Mesenteric fat pad (tissue), 1 donor: ENCODE results near the gene DENND2A. TPM values are rescaled to one million over a fixed set of nuclear protein-coding genes. Genes with fewer than 3 reads are reported as not detected.
"Not testable (repeated sequence)": the region's sequence is repeated elsewhere in the genome, so short reads cannot be mapped to it uniquely, and the experiment has no call there.

Experiments used
- DNase-seq: peaks from one replicate; pipeline ENCODE4 v3.0.0-alpha.2; 2020; ENCODE audit warnings: low spot score
- total RNA-seq: library from RNA; stranded (reverse); fragmentation: NEBNext Ultra II Directional; extraction: Animal tissue kit (Norgen Biotek cat#: 25700); gene quantifications from one replicate; pipeline ENCODE4 v1.2.1, GENCODE V29; 2021
- donor health status: DM: yes; HTN: yes; CAD: no.

Gene DENND2A
- total RNA-seq, 1 donor from 2014 or later = 24.6 TPM

DNA sequence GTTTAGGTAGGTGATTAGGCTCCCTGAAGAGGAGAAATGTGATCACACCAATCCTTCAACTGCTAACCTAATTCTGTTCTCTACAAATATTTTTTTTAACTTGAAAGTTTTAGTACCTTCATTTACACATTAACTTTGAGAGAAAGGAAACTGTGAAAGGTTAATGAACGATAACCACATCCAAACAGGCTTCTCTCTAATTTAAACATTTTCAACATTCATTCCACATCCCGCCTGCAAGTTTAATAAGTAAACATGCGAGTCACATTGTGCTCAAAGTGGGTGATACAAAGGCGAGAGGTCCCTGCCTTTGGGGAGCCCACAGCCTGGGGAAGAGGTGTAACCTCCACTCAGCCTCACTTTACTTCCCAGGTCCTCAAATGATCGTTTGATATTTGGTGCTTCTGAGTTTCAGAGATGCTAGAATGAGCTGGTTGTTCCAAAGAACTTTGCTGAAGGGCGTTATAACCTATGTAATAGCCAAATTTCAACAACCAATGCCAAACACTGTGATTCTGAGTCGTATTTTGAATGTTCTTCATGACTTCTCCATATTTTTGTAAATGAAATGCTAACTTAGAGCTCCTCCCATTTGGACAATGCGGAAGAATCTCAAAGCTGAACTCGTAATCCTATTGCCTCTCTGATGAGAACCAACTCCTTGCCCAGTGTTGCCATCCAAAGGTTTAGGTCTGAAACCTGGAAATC lies 47.5 kb downstream of the DENND2A start:
- DNase-seq = peak; percentile 26

DNA sequence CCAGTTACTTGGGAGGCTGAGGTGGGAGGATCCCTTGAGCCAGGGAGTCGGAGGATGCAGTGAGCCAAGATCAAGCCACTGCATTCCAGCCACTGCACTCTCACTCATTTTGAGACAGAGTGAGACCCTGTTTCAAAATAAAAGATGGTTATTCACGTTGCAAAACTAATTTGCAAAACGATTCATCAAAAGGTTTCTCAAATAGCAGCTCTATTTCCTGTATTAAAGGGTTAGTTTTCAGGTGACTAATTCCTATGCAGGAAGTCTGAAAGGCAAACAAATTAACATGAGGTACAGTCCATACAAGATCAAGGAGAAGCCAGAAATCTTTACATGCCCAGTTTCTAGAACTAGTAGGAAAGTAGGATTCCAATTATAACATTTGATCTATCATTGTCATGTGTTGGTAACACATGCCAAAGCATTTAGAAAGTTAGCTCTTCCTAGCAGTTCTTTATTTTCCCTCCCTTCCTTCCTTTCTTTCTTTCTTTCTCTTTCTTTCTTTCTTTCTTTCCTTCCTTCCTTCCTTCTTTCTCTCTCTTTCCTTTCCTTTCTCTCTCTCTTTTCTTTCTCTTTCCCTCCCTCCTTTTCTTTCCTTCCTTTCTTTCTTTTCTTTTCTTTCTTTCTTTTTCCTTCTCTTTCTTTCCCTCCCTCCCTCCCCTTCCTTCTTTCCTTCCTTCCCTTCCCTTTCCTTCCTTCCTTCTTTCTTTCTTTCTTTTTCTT lies 49.3 kb downstream of the DENND2A start:
- no peak for DNase-seq

DNA sequence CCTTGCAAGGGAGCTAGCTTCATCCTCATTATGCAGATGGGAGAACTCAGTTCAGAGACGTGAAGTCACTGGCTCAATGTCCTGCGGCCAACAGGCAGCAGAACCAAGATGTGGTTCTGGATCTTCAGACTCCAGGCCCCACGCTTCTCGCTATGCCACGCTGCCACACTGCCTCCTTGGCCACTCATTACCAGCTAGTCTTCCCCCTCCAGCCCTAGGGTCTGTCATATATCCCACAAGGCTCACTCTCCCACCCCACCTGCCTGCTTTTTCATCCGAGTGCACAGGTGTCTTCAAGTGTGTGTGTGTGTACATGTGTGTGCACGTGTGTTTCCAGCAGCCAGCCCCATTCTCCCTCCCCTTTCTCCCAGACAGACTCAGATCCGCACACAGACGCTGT lies 53.4 kb downstream of the DENND2A start:
- peak; percentile 81 for DNase-seq

DNA sequence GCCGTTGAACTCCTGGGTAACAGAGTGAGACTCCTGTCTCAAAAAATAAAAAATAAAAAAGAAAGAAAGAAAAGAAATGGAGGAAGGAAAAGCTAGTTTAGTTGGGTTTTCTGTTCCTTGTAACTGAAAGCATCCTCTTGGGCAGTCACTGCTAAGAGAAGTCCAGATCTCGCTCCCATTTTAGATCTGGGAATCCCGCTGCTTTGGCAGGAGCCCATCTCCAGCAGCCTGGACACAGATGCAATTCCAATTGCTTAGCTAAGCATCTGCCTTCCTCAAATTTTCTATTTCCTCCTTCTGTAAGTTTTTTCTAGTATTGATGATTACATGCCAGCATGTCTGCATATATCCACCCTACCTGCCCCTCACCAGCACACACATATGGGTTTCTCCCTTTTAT lies 54.1 kb downstream of the DENND2A start:
- DNase-seq = peak; percentile 47

DNA sequence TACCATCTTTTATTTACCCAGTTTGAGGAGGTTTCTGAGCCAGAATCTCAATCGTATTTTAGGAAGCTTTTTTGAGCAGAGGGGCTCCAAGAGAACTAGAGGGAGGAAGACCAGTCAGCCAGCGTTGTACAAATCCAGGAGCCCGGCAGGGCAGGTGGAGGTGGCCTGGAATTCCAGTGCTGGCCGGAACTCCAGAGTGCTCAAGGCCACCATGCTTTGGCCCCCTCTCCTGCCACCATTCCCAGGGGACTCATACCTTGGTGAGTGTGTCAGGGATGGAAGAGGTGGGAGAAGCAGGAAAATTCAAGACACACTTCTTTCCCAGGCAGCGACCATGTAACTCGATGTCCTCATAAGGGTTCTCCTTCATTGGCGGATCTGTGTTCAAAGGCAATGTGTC lies 55.3 kb downstream of the DENND2A start:
- peak; percentile 84 for DNase-seq

DNA sequence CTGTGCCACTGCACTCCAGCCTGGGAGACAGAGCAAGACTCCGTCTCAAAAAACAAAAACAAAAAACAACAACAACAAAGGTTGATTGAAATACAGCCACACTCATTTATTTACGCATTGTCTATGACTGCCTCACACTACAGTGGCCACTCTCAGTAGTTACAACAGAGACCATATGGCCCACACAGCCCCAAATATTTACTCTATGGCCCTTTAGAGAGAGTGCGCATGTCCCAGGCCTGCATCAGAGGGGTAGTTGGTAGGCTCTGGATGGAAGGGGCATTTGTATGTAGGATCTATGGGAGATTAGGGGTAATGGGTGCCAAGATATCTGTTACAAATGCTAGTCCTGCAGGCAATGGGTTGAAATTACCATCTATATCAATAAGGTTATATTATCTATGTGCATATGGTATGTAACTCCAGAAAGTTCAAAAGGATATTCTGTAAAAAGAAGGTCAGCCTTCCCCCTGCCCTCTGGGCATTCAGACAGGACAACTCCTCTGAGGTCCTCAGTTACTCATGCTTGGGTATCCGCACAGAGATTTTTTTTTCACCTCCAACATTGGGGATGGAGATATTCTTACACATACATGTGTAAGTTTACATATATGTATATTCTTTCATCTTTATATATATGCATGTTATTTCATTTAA lies 56.3 kb downstream of the DENND2A start:
- DNase-seq = peak; percentile 8

DNA sequence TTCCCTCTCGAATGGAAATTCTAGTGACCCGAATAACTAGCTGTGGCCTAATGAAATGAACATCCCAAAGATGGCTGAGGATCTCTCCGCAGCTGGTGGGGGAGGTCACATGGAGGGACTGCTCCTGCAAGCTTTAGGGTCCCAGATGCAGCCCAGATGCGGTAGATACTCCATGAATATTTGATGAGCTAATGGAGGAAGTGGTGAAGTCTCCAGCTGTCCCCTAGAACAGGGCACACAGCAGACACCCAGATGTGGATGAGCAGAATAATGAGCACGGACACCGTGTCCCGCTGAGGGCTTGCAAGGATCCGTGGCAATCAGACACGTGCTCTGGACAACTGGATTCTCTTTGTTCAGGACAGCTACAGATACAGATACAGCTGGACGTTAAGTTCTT lies 59.2 kb downstream of the DENND2A start:
- DNase-seq = peak; percentile 24

DNA sequence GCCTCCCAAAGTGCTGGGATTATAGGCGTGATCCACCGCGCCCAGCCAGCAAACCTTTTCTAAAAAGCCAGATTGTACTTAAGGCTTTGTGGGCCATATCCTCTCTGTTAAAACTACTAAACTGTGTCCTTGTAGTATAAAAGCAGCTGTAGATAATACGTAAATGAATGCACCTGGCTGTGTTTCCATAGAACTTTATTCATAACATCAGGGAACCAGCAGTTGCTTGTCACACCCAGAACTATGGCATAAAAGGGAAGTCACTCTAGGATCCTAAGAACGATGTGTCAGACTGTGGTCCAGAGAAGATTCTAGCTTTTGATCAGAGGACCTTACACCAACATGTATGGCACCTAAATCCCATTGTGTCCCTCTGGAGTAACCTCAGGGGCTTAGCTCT lies 63.0 kb downstream of the DENND2A start:
- peak; percentile 26 for DNase-seq

DNA sequence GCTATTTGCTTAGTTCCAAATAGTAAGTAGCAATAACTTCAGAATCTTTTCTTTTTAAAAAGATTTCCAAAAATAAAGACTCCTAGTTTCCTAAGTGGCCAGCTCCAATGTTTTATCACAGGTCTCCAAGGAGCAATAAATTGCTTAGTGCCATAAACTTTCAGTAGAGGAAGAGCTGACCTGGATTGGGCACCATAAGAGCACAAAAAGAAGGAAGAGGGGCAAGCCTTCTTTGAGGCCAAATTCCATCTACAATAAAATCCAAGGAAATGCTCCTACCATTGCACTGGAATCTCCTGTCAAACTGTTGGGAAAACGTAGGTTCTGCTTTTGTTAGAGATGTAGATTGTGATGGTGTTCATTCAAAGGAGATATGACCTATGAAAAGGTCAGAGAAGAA lies 64.0 kb downstream of the DENND2A start:
- DNase-seq = no peak

DNA sequence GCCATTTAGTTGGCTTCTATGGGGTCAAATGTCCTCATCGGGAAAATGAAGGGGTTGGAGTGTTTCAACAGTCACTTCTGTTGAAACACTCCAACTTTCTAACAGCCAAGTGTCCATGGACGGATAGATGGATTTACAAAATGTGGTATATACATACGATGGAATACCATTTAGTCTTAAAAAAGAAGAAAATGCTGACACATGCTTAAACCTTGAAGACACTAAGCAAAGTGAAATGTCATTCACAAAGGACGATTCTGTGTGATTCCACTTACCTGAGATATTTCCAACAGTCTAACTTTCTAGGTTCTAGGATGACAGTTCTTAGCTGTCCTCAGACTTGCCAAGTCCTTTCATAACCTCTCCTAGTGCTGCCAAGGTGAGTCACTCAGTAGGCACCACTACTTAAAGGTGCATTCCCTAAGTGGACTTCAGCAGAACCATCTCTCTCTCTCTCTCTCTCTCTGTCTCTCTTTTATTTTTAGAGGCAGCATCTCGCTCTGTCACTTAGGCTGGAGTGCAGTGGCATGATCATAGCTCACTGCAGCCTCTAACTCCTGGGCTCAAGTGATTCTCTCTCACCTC lies 69.0 kb downstream of the DENND2A start:
- DNase-seq = no peak

DNA sequence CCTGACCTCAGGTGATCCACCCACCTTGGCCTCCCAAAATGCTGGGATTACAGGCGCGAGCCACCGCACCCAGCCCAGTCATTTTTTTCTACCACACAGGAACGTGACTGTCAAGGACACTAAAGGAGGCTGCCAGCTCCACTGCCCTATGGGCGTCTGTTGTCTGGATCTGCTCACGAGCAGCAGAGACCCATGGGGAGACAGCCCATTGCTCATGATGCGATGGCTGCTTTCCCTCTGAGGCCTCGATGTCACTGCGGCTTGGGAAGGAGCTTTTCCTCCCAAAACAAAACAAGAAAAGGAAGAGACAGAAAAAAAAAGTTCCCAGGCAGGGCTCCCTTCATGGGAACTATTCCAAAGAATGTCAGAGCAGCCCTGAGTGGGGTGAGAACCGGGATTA lies 70.5 kb downstream of the DENND2A start:
- no peak for DNase-seq

DNA sequence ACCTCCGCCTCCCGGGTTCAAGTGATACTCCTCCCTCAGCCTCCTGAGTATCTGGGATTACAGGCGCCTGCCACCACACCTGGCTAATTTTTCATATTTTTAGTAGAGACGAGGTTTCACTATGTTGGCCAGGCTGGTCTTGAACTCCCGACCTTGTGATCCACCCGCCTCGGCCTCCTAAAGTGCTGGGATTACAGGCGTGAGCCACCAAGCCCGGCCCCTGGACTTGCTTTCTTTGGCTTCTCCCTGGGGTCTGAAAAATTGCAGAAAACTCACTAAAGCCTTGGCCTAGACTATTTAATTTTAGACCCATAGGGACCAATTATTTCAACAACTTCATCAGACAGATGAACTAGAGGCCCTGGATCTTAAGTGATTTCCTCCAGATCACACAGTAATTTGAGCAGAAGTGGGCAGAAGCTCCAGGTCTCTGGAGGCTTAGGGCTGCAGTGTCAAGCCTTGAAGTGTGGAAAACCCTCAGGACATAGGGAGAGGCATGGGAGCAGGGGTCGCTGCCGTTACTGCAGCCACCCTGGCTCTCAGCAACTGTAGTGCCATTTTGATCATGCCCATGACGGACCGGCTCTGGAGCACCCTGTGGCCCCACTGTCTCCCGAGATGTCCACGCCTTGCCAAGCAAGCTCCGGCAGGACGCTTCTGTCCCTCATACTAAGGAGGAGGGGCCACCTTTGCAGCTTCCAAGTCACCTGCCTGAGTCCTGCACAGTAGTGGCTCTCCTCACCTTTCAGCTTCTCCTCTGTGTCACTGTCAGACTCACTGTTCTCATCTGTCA lies 72.4 kb downstream of the DENND2A start:
- DNase-seq = no peak

DNA sequence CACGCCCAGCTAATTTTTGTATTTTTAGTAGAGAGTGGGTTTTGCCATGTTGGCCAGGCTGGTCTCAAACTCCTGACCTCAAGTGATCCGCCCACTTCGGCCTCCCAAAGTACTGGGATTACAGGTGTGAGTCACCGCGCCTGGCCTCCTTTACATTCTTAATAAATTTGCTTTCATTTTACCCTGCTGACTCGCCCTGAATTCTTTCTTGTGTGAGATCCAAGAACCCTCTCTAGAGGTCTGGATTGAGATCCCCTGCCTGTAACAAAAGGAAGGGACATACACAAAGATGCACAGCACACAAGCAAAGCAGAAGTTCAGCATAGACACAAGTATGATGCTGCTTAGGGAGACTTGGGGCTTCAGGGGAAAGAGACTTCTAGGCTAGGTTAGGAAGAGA lies 74.4 kb downstream of the DENND2A start:
- not testable (repeated sequence) for DNase-seq

DNA sequence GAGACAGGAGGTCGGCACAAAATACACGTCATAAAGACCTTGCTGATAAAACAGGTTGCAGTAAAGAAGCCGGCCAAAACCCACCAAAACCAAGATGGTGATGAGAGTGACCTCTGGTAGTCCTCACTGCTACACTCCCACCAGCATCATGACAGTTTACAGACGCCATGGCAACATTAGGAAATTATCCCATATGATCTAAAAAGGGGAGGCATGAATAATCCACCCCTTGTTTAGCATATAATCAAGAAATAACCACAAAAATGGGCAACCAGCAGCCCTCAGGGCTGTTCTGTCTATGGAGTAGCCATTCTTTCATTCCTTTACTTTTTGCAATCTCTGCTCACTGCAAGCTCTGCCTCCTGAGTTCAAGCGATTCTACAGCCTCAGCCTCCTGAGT lies 74.9 kb downstream of the DENND2A start:
- not testable (repeated sequence) for DNase-seq

DNA sequence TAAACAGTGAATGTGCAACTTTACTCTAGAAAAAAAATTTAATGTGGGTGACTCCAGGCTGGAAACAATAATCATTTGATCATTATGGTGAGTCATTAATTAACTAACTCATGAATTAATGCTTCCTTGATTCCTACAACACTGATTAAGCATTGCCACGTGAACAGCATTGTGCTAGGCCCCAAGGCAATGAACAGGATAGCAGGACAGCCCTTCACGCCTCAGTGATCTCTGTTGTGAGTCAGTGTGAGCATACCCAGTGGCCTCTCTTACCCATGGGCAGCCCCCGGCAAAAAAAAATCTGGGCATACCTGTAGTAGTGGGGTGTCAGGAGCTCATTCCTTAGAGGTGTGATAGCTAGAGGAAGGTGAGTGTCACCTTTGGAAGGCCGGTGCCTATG lies 76.0 kb downstream of the DENND2A start:
- DNase-seq = no peak

DNA sequence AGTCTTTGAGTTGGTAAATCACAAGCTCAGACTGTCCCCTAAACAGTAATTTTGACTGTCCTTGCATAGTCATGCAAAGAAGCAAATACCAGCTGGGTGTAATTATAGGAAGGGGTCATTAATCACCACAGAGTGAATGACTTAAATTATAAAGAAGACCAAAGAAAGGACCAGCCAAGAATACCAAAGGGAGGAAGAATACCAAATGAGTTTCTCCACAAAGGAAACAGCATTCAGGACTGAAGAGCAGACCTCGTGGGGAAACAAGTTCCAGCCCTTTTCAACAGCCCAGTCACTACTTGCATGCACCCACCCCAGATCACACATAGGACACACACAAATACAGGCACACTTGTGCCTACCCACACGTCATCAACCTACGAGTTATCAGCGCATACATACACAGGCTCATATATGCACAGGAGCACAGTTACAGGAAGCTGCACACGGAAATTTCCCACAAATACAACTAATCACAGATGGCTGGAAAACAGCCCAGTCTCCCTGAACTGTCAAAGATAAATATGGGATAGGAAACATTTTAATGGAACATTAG lies 77.6 kb downstream of the DENND2A start:
- DNase-seq = no peak

DNA sequence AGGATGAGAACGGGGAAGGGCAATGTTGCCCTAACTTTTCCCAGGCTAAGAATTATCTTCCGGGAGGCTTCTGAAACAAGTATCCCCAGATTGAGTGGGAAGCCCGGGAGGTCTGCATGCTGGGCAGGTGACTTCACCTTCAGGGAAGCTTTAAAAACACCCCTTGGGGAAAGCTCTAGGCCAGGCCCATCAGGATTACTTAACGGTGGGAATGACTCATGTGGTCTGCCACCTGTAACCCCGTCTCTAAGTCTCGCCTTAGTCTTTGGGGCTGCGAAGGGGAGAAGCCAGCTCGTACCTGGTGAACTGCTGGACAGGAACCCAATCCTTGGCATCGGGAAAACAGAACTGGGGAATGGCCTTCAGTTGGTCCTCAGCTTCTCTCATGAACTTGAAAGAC lies 81.2 kb downstream of the DENND2A start:
- DNase-seq = no peak

DNA sequence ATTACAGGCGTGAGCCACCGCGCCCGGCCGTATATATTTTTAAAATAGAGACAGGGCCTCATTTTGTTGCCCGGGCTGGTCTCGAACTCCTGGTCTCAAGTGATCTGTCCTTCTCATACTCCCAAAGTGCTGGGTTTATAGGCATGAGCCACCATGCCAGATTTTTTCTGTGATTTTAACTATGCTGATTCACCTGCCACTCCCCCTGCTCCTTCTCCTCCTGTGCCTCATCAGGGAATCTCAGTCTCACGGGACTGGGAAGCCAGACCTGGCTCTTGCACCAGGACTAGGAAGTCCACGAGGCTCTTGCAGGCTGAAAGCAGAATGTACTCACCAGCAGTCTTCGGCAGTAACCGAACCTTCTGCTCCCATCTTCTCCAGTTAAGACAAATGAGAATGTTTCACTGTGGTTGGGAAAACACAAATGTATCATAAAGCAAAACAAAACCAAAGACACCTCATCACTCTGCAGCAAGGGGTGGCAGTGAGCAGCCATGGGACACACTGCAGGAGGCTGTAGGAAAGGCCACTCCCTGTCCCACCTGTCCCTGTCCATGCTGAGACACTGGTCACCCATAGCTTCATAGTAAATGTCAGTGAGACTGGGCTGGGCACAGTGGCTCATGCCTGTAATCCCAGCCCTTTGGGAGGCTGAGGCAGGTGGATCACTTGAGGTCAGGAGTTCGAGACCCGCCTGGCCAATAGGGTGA lies 82.6 kb downstream of the DENND2A start:
- no peak for DNase-seq

DNA sequence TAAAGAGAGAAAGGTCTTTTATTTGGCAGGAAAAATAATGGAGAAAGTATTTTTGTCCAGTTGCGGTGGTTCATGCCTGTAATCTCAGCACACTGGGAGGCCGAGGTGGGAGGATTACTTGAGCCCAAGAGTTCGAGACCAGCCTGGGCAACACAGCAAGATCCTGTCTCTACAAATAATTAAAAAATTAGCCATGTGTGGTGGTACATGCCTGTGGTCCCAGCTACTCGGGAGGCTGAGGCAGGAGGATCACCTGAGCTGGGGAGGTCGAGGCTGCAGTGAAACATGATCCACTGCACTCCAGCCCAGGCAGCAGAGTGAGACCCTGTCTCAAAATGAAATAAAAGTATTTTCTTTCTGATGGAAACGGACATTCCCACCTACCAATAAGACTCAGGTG lies 83.5 kb downstream of the DENND2A start:
- DNase-seq = no peak

DNA sequence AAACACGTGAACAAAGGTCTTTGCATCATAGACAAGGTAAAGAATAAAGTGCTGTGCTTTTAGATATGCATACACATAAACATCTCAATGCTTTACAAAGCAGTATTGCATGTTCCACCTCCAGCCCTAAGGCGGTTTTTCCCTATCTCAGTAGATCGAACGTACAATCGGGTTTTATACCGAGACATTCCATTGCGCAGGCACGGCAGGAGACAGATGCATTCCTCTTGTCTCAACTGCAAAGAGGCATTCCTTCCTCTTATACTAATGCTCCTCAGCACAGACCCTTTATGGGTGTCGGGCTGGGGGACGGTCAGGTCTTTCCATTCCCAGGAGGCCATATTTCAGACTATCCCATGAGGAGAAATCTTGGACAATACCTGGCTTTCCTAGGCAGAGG lies 87.4 kb downstream of the DENND2A start:
- peak; percentile 28 for DNase-seq
